ENCODE data around the gene OSBP.

OSBP gene

GRCh38 chr11:59578369-59578768 is 37.2 kb downstream of the OSBP start:
- no peak for DNase-seq
- WGBS (ENCODE audit: extremely low coverage, insufficient coverage, low lambda C conversion rate), result no CpG with 5 or more reads among the region's 1 CpG

GRCh38 chr11:59575505-59575904 is 40.1 kb downstream of the OSBP start:
- Histone ChIP-seq H2AK5ac (ENCODE audit: low read length) (no peak overlapping the region), H3K23ac (ENCODE audit: low read length) (no peak overlapping the region), H3K27ac (ENCODE audit: low read depth, low read length) (no peak overlapping the region), H3K4ac (ENCODE audit: low read depth, low read length) (no peak overlapping the region), H3K4me1 (ENCODE audit: control insufficient read depth, low read depth, low read length) (no peaks in the 10 kb centered on the region), H3K56ac (ENCODE audit: low read length) (no peak overlapping the region), H3K79me1 (ENCODE audit: low read length) (no peaks in the 10 kb centered on the region), H4K5ac (ENCODE audit: low read length) (no peak overlapping the region), H3K4me3 (ENCODE audit: low read length) (no peak overlapping the region), H2BK5ac (ENCODE audit: low read length) (no peak overlapping the region), H3K18ac (ENCODE audit: low read length) (no peak overlapping the region), H3K36me3 (ENCODE audit: control insufficient read depth, insufficient read depth, low read length) (peaks cover 5% of the 10 kb centered on the region), H3K4me2 (ENCODE audit: low read length) (no peak overlapping the region), H2BK15ac (replicated peaks; ENCODE audit: low read depth) (no peak overlapping the region), H4K8ac (ENCODE audit: low read depth, low read length) (no peak overlapping the region), H2BK120ac (ENCODE audit: low read depth, low read length) (no peak overlapping the region), H3K27me3 (ENCODE audit: insufficient read depth, low read length, poor library complexity) (no peaks in the 10 kb centered on the region), H3K79me2 (ENCODE audit: control insufficient read depth, insufficient read depth, low read length) (no peaks in the 10 kb centered on the region), H3K9ac (ENCODE audit: low read length) (no peak overlapping the region)
- DNase-seq, result no peak
- WGBS (ENCODE audit: extremely low coverage, insufficient coverage, low lambda C conversion rate), result no CpG with 5 or more reads among the region's 1 CpG

More at GRCh38 chr11:59578369-59578768, 37.2 kb downstream of the OSBP start:
- H4K8ac ChIP-seq (ENCODE audit: low read depth, low read length), result no peak overlapping the region
- H3K79me2 ChIP-seq (ENCODE audit: control insufficient read depth, insufficient read depth, low read length), result no peaks in the 10 kb centered on the region
- no peak overlapping the region for H3K4me2 ChIP-seq (ENCODE audit: low read length)
- no peak overlapping the region for H2AK5ac ChIP-seq (ENCODE audit: low read length)
- no peak overlapping the region for H3K4me3 ChIP-seq (ENCODE audit: low read length)
- no peaks in the 10 kb centered on the region for H3K79me1 ChIP-seq (ENCODE audit: low read length)
- H3K18ac ChIP-seq (ENCODE audit: low read length), result no peak overlapping the region
- H3K56ac ChIP-seq (ENCODE audit: low read length), result no peak overlapping the region
- H2BK5ac ChIP-seq (ENCODE audit: low read length), result no peak overlapping the region
- no peak overlapping the region for H3K27ac ChIP-seq (ENCODE audit: low read depth, low read length)
- no peak overlapping the region for H3K23ac ChIP-seq (ENCODE audit: low read length)
- no peaks in the 10 kb centered on the region for H3K27me3 ChIP-seq (ENCODE audit: insufficient read depth, low read length, poor library complexity)
- no peak overlapping the region for H3K4ac ChIP-seq (ENCODE audit: low read depth, low read length)
- no peak overlapping the region for H3K9ac ChIP-seq (ENCODE audit: low read length)
- H2BK120ac ChIP-seq (ENCODE audit: low read depth, low read length), result no peak overlapping the region
- H4K5ac ChIP-seq (ENCODE audit: low read length), result no peak overlapping the region
- no peaks in the 10 kb centered on the region for H3K4me1 ChIP-seq (ENCODE audit: control insufficient read depth, low read depth, low read length)
- peaks cover 5% of the 10 kb centered on the region for H3K36me3 ChIP-seq (ENCODE audit: control insufficient read depth, insufficient read depth, low read length)
- no peak overlapping the region for H2BK15ac ChIP-seq (replicated peaks; ENCODE audit: low read depth)

GRCh38 chr11:59574932-59575502 is 40.6 kb downstream of the OSBP start:
- H3K23ac ChIP-seq (ENCODE audit: low read length), result no peak overlapping the region
- H3K18ac ChIP-seq (ENCODE audit: low read length), result no peak overlapping the region
- H2BK120ac ChIP-seq (ENCODE audit: low read depth, low read length), result no peak overlapping the region
- H3K27ac ChIP-seq (ENCODE audit: low read depth, low read length), result no peak overlapping the region
- no peak overlapping the region for H3K56ac ChIP-seq (ENCODE audit: low read length)
- DNase-seq, result no peak
- no peak overlapping the region for H3K4ac ChIP-seq (ENCODE audit: low read depth, low read length)
- H4K5ac ChIP-seq (ENCODE audit: low read length), result no peak overlapping the region
- no peak overlapping the region for H2BK15ac ChIP-seq (replicated peaks; ENCODE audit: low read depth)
- H3K9ac ChIP-seq (ENCODE audit: low read length), result no peak overlapping the region
- H3K79me2 ChIP-seq (ENCODE audit: control insufficient read depth, insufficient read depth, low read length), result no peaks in the 10 kb centered on the region
- peaks cover 5% of the 10 kb centered on the region for H3K36me3 ChIP-seq (ENCODE audit: control insufficient read depth, insufficient read depth, low read length)
- H3K79me1 ChIP-seq (ENCODE audit: low read length), result no peaks in the 10 kb centered on the region
- H3K4me3 ChIP-seq (ENCODE audit: low read length), result no peak overlapping the region
- H4K8ac ChIP-seq (ENCODE audit: low read depth, low read length), result no peak overlapping the region
- H3K4me1 ChIP-seq (ENCODE audit: control insufficient read depth, low read depth, low read length), result no peaks in the 10 kb centered on the region
- WGBS (ENCODE audit: extremely low coverage, insufficient coverage, low lambda C conversion rate), result no CpG with 5 or more reads among the region's 5 CpGs
- H2AK5ac ChIP-seq (ENCODE audit: low read length), result no peak overlapping the region
- no peak overlapping the region for H3K4me2 ChIP-seq (ENCODE audit: low read length)
- no peaks in the 10 kb centered on the region for H3K27me3 ChIP-seq (ENCODE audit: insufficient read depth, low read length, poor library complexity)
- no peak overlapping the region for H2BK5ac ChIP-seq (ENCODE audit: low read length)

- Histone ChIP-seq H3K23ac (ENCODE audit: low read length) (no peak overlapping the region), H3K27ac (ENCODE audit: low read depth, low read length) (no peak overlapping the region), H3K4me3 (ENCODE audit: low read length) (no peak overlapping the region), H3K79me1 (ENCODE audit: low read length) (no peaks in the 10 kb centered on the region), H3K79me2 (ENCODE audit: control insufficient read depth, insufficient read depth, low read length) (no peaks in the 10 kb centered on the region), H3K4ac (ENCODE audit: low read depth, low read length) (no peak overlapping the region), H3K36me3 (ENCODE audit: control insufficient read depth, insufficient read depth, low read length) (peaks cover 5% of the 10 kb centered on the region), H3K27me3 (ENCODE audit: insufficient read depth, low read length, poor library complexity) (no peaks in the 10 kb centered on the region), H3K4me1 (ENCODE audit: control insufficient read depth, low read depth, low read length) (no peaks in the 10 kb centered on the region), H2AK5ac (ENCODE audit: low read length) (no peak overlapping the region), H4K5ac (ENCODE audit: low read length) (no peak overlapping the region), H2BK120ac (ENCODE audit: low read depth, low read length) (no peak overlapping the region), H2BK5ac (ENCODE audit: low read length) (no peak overlapping the region), H3K18ac (ENCODE audit: low read length) (no peak overlapping the region), H4K8ac (ENCODE audit: low read depth, low read length) (no peak overlapping the region), H2BK15ac (replicated peaks; ENCODE audit: low read depth) (no peak overlapping the region), H3K9ac (ENCODE audit: low read length) (no peak overlapping the region), H3K56ac (ENCODE audit: low read length) (no peak overlapping the region), H3K4me2 (ENCODE audit: low read length) (no peak overlapping the region)
- DNase-seq, result no peak
- WGBS (ENCODE audit: extremely low coverage, insufficient coverage, low lambda C conversion rate), result no CpG with 5 or more reads among the region's 2 CpGs
Observed at GRCh38 chr11:59574467-59574866, 41.1 kb downstream of the OSBP start.

- no peak for DNase-seq
- no peak overlapping the region for H2AK5ac ChIP-seq (ENCODE audit: low read length)
- H3K27ac ChIP-seq (ENCODE audit: low read depth, low read length), result no peak overlapping the region
- no peak overlapping the region for H2BK15ac ChIP-seq (replicated peaks; ENCODE audit: low read depth)
- no peak overlapping the region for H3K56ac ChIP-seq (ENCODE audit: low read length)
- H3K9ac ChIP-seq (ENCODE audit: low read length), result no peak overlapping the region
- no peaks in the 10 kb centered on the region for H3K79me2 ChIP-seq (ENCODE audit: control insufficient read depth, insufficient read depth, low read length)
- H4K5ac ChIP-seq (ENCODE audit: low read length), result no peak overlapping the region
- H3K4me1 ChIP-seq (ENCODE audit: control insufficient read depth, low read depth, low read length), result no peaks in the 10 kb centered on the region
- no peak overlapping the region for H3K4me3 ChIP-seq (ENCODE audit: low read length)
- no peak overlapping the region for H2BK5ac ChIP-seq (ENCODE audit: low read length)
- peaks cover 5% of the 10 kb centered on the region for H3K36me3 ChIP-seq (ENCODE audit: control insufficient read depth, insufficient read depth, low read length)
- H3K4ac ChIP-seq (ENCODE audit: low read depth, low read length), result no peak overlapping the region
- no peak overlapping the region for H2BK120ac ChIP-seq (ENCODE audit: low read depth, low read length)
- no peaks in the 10 kb centered on the region for H3K79me1 ChIP-seq (ENCODE audit: low read length)
- no peak overlapping the region for H4K8ac ChIP-seq (ENCODE audit: low read depth, low read length)
- no peaks in the 10 kb centered on the region for H3K27me3 ChIP-seq (ENCODE audit: insufficient read depth, low read length, poor library complexity)
- no peak overlapping the region for H3K4me2 ChIP-seq (ENCODE audit: low read length)
- WGBS (ENCODE audit: extremely low coverage, insufficient coverage, low lambda C conversion rate), result no CpG with 5 or more reads among the region's 4 CpGs
- H3K23ac ChIP-seq (ENCODE audit: low read length), result no peak overlapping the region
- no peak overlapping the region for H3K18ac ChIP-seq (ENCODE audit: low read length)
Observed at GRCh38 chr11:59573216-59573615, 42.4 kb downstream of the OSBP start.

- no peak overlapping the region for H2AK5ac ChIP-seq (ENCODE audit: low read length)
- DNase-seq, result no peak
- no peak overlapping the region for H4K8ac ChIP-seq (ENCODE audit: low read depth, low read length)
- H3K79me2 ChIP-seq (ENCODE audit: control insufficient read depth, insufficient read depth, low read length), result no peaks in the 10 kb centered on the region
- no peak overlapping the region for H3K9ac ChIP-seq (ENCODE audit: low read length)
- H3K4ac ChIP-seq (ENCODE audit: low read depth, low read length), result no peak overlapping the region
- no peak overlapping the region for H3K27ac ChIP-seq (ENCODE audit: low read depth, low read length)
- no peak overlapping the region for H3K4me3 ChIP-seq (ENCODE audit: low read length)
- H4K5ac ChIP-seq (ENCODE audit: low read length), result no peak overlapping the region
- H3K79me1 ChIP-seq (ENCODE audit: low read length), result no peaks in the 10 kb centered on the region
- H3K23ac ChIP-seq (ENCODE audit: low read length), result no peak overlapping the region
- H3K27me3 ChIP-seq (ENCODE audit: insufficient read depth, low read length, poor library complexity), result no peaks in the 10 kb centered on the region
- H3K56ac ChIP-seq (ENCODE audit: low read length), result no peak overlapping the region
- H3K18ac ChIP-seq (ENCODE audit: low read length), result no peak overlapping the region
- H3K36me3 ChIP-seq (ENCODE audit: control insufficient read depth, insufficient read depth, low read length), result peaks cover 5% of the 10 kb centered on the region
- WGBS (ENCODE audit: extremely low coverage, insufficient coverage, low lambda C conversion rate), result no CpG with 5 or more reads among the region's 5 CpGs
- H3K4me1 ChIP-seq (ENCODE audit: control insufficient read depth, low read depth, low read length), result no peaks in the 10 kb centered on the region
- no peak overlapping the region for H2BK120ac ChIP-seq (ENCODE audit: low read depth, low read length)
- no peak overlapping the region for H2BK15ac ChIP-seq (replicated peaks; ENCODE audit: low read depth)
- no peak overlapping the region for H3K4me2 ChIP-seq (ENCODE audit: low read length)
- no peak overlapping the region for H2BK5ac ChIP-seq (ENCODE audit: low read length)
Observed at GRCh38 chr11:59572091-59572490, 43.5 kb downstream of the OSBP start.

Measured in mesendoderm (in vitro differentiated cells).